AG04449 (cell line): ENCODE measurements around the gene CTNNA3.

Experiments
- CTCF ChIA-PET: fragments of 350-600 bp; formaldehyde crosslinking; extraction: SDS; loops from one replicate; lab custom pipeline; 2021; ENCODE audit warnings: antibody characterized with exemption; lab: Yijun Ruan, JAX
- POLR2A ChIA-PET: fragments of 400-600, 350-600 bp; formaldehyde crosslinking; extraction: SDS; loops from one replicate; lab custom pipeline; 2020; ENCODE audit warnings: antibody characterized with exemption, inconsistent platforms; lab: Yijun Ruan, JAX
- DNase-seq: peaks from one replicate; pipeline ENCODE4 v3.0.0-alpha.2; 2010; ENCODE audit warnings: low read depth, low spot score
- H3K4me3 ChIP-seq: 2 replicates; pipeline ENCODE4 v1.5.1; 2011; ENCODE audit warnings: low read depth, mild to moderate bottlenecking, control low read depth, low read length
- TF ChIP-seq, protein P1 (sequence below): IDR thresholded peaks from one replicate; pipeline ENCODE4 v1.5.1; 2011; ENCODE audit warnings: mild to moderate bottlenecking, moderate library complexity, low read length, control low read depth, inconsistent platforms; ENCODE audit not compliant: insufficient read depth; ENCODE audit errors: missing control alignments

CTNNA3 gene

GRCh38 chr10:66257801-66258200 is 1438.2 kb downstream of the CTNNA3 start:
- TF ChIP-seq, protein P1, sequence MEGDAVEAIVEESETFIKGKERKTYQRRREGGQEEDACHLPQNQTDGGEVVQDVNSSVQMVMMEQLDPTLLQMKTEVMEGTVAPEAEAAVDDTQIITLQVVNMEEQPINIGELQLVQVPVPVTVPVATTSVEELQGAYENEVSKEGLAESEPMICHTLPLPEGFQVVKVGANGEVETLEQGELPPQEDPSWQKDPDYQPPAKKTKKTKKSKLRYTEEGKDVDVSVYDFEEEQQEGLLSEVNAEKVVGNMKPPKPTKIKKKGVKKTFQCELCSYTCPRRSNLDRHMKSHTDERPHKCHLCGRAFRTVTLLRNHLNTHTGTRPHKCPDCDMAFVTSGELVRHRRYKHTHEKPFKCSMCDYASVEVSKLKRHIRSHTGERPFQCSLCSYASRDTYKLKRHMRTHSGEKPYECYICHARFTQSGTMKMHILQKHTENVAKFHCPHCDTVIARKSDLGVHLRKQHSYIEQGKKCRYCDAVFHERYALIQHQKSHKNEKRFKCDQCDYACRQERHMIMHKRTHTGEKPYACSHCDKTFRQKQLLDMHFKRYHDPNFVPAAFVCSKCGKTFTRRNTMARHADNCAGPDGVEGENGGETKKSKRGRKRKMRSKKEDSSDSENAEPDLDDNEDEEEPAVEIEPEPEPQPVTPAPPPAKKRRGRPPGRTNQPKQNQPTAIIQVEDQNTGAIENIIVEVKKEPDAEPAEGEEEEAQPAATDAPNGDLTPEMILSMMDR = no peak
- POLR2A ChIA-PET = no interaction called here
- DNase-seq = no peak
- CTCF ChIA-PET = no interaction called here
- H3K4me3 ChIP-seq = no peak overlapping the region

DNA sequence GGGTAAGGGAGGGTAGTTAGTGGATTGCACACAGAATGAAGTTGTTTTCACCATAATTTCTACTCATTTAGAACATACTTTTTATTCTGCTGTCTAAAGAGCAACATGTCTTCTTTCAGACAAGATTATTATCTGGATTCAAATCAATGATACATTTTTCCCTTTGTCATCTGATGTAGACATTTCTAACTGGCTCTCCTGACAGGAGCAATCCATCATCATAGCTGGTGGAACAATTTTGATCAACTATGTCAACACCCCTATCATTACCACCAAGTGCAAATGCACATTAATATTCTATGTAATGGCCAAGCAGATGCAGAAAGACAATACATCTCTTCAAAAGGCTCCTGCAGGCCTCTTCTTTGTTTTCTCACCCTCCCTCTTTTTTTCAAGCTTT is 1443.0 kb downstream of the CTNNA3 start:
- H3K4me3 ChIP-seq = no peak overlapping the region
- no peak for DNase-seq
- POLR2A ChIA-PET = no interaction called here
- TF ChIP-seq, protein P1 = no peak
- CTCF ChIA-PET = no interaction called here

DNA sequence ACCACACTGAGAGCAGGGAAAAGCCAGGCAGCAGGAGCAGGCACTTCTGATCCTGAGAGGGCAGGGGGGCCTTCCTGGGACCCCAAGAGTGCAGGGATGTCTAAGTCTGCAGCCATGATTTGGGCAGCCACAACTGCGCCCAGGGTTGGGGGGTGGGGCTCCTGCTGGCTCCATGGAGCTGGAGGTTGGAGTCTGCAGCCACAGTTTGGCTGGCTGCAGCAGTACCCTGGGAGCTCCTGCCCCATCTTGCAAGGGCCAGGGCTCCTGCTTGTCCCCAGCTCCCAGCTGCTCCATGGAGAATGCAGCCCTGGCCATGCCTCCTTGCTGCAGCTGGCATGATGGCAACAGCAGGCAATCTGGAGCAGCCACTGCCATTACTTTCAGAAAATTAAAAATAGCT is 1449.8 kb downstream of the CTNNA3 start:
- POLR2A ChIA-PET = no interaction called here
- TF ChIP-seq, protein P1 = no peak
- CTCF ChIA-PET = no interaction called here
- H3K4me3 ChIP-seq = no peak overlapping the region
- no peak for DNase-seq

GRCh38 chr10:66244953-66245352 is 1451.0 kb downstream of the CTNNA3 start:
- H3K4me3 ChIP-seq = no peak overlapping the region
- ChIA-PET CTCF (no interaction called here), POLR2A (no interaction called here)
- TF ChIP-seq, protein P1 = no peak
- DNase-seq = no peak

DNA sequence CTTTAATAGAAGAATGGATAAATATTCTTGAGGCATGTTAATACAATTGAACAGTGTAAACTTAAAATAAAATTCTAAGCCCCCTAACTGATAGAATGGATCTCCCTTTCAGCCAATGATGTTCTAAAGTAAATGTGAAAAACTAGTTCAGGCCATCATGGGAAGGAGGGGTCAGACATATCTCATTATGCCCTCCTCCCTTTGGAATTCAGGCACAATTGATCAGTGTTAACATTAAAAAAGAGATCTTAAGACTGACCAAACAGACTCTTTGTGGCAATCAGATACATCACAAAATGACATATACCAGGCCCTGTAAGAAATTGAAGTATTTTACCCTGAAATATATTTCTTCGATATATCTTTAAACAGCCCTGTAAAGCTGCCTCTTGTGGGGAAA is 1453.1 kb downstream of the CTNNA3 start:
- ChIA-PET POLR2A (no interaction called here), CTCF (no interaction called here)
- TF ChIP-seq, protein P1 = no peak

GRCh38 chr10:66239062-66239461 is 1456.9 kb downstream of the CTNNA3 start:
- TF ChIP-seq, protein P1 = no peak
- CTCF ChIA-PET = no interaction called here
- POLR2A ChIA-PET = no interaction called here
- no peak overlapping the region for H3K4me3 ChIP-seq
- DNase-seq = no peak

More for the DNA sequence above, 1453.1 kb downstream of the CTNNA3 start:
- no peak overlapping the region for H3K4me3 ChIP-seq
- DNase-seq = no peak
